SJSA1 (cell line): Measurements from ENCODE around the gene UROC1. TPM values are rescaled to one million over a fixed set of nuclear protein-coding genes. Genes with fewer than 3 reads are reported as not detected.

ENCODE experiments used
- DNase-seq, 2 experiments: peaks; one replicate each; pipeline ENCODE4 v3.0.0-alpha.2; 2015 to 2020; ENCODE audit warnings: low spot score in 2 of 2, low read depth in 1 of 2
- H3K27ac ChIP-seq: fragments of 250-450 bp; sonication (Bioruptor Pico); 2 replicates; pipeline ENCODE4 v1.5.1; 2020; ENCODE audit warnings: mild to moderate bottlenecking, moderate library complexity
- H3K27me3 ChIP-seq: fragments of 250-450 bp; sonication (Bioruptor Pico); replicated peaks from 2 replicates; pipeline ENCODE4 v1.5.1; 2020; ENCODE audit warnings: mild to moderate bottlenecking, moderate library complexity
- H3K36me3 ChIP-seq: fragments of 250-450 bp; sonication (Bioruptor Pico); 2 replicates; pipeline ENCODE4 v1.5.1; 2020; ENCODE audit warnings: mild to moderate bottlenecking
- H3K4me1 ChIP-seq: fragments of 250-450 bp; sonication (Bioruptor Pico); replicated peaks from 2 replicates; pipeline ENCODE4 v1.6.1; 2021; ENCODE audit warnings: mild to moderate bottlenecking
- H3K4me3 ChIP-seq: fragments of 250-450 bp; sonication (Bioruptor Pico); 2 replicates; pipeline ENCODE4 v1.5.1; 2020; ENCODE audit warnings: mild to moderate bottlenecking
- H3K9me3 ChIP-seq: fragments of 250-450 bp; sonication (Bioruptor Pico); replicated peaks from 2 replicates; pipeline ENCODE4 v1.5.1; 2020; ENCODE audit warnings: mild to moderate bottlenecking
- total RNA-seq: library from RNA; depleted of rRNA; stranded (reverse); fragments of >200 nt; shearing (Covaris generic); gene quantifications from 2 replicates; pipeline ENCODE4 v1.2.3, GENCODE V29; 2014

UROC1 gene
- total RNA-seq, 1 experiment from 2014 or later: not detected

DNA sequence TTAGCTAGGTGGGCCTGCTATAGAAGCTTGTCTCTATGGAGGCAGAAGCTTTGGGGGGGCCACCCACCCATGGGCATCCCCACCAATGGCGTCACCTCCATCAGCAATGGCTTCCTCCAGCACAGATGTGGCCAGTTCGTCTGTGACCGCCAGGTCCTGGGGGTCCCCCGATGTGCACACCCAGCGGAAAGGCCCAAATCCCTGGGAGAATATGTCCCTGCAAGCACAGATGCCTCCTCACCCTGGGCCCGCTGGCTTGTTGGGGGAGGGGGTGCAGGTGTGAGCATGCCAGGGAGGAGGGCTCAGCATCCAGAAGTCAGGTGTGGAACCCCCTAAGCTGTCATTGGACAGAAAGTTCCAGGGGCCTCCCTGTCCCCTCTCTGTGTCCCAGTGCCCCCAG is 19.6 kb downstream of the UROC1 start:
- no peaks in the 10 kb centered on the region for H3K27me3 ChIP-seq
- DNase-seq: no peak

DNA sequence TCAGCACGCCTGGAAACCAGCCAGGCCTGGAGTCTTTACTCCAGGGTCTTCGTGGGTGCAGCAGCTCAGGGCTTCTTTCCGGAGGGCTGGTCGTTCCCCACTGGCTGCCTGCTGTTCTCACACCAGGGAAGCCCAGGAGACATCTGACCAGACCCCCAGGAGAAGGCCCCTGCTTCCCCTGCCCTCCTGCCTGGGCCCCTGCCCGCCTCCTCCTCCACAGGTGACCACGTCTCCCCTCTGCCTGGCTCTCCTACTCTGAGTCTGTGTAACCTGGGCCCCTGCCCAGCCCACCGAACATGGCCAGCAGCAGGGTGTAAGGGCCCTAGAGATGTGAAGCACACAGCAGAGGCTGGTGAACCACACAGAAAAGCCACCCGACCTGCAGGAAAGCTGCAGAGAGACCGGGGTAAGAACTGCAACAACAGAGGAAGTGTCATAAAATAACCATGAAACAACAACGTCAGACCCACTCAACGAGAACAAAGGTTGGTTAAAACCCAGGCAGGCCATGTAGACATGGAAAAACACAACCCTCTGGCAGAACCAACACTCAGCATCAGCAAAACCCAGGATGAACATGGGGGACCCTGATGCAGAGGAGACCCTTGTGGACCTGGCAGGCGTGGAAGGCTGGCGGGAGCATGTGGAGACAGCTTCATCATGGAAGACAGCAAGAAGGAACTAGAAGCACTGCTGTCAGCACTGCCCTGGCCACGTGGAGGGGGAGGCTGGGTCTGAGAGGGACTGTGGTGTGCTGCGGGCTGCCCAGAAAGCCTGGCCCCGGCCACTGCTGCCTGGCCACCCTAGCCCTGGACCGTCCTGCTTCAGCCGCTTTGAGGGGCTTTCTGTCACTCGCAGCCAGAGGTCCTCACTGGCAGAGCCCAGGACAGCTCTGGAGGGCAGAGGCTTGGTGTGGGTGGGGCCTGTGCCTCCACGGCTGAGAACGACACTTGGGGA is 20.4 kb downstream of the UROC1 start:
- Histone ChIP-seq H3K36me3 (no peaks in the 10 kb centered on the region), H3K4me3 (no peak overlapping the region), H3K4me1 (no peaks in the 10 kb centered on the region)

More for the DNA sequence above, 19.6 kb downstream of the UROC1 start:
- Histone ChIP-seq H3K36me3 (no peaks in the 10 kb centered on the region), H3K4me3 (no peak overlapping the region), H3K27ac (no peak overlapping the region), H3K9me3 (no peaks in the 10 kb centered on the region), H3K4me1 (no peaks in the 10 kb centered on the region)

DNA sequence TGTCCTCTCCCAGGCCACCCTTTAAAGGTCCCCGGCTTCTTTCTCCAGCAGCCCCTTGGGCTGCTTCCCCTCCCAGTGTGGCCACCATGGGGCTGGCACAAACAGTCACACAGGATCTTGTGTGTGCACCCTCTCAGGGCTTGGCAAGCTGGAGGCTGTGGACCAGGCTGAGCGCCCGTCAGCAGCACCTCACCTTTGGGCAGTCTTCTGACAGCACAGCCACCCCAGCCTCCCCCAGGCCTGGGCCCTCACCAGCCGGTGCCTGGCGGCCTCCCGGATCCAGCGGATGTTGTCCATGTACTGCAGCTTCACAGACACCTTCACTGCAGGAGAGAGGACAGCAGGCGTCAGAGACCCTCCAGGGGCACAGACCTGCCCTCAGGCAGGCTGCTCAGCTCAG is 21.8 kb downstream of the UROC1 start:
- H3K27me3 ChIP-seq: no peaks in the 10 kb centered on the region
- DNase-seq: no peak
- H3K4me3 ChIP-seq: no peak overlapping the region
- no peaks in the 10 kb centered on the region for H3K9me3 ChIP-seq
- no peak overlapping the region for H3K27ac ChIP-seq
- no peaks in the 10 kb centered on the region for H3K4me1 ChIP-seq
- no peaks in the 10 kb centered on the region for H3K36me3 ChIP-seq

More for the DNA sequence above, 20.4 kb downstream of the UROC1 start:
- H3K27me3 ChIP-seq: no peaks in the 10 kb centered on the region
- H3K9me3 ChIP-seq: no peaks in the 10 kb centered on the region
- H3K27ac ChIP-seq: no peak overlapping the region
- no peak for DNase-seq

DNA sequence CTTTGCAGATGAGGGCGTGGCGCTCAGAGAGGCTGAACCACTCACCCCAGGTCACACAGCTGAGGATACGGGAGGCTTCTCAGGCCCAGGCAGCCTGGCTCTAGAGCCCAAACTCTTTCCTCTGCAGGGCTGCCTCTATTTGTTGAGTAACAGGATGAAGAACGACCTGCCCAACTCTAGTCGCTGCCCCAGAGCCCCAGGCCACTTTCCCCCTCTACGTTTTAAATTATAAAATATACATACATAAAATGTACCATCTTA is 22.7 kb downstream of the UROC1 start:
- no peak for DNase-seq
- Histone ChIP-seq H3K4me3 (no peak overlapping the region), H3K9me3 (no peaks in the 10 kb centered on the region), H3K36me3 (no peaks in the 10 kb centered on the region), H3K4me1 (no peaks in the 10 kb centered on the region), H3K27me3 (no peaks in the 10 kb centered on the region), H3K27ac (no peak overlapping the region)

DNA sequence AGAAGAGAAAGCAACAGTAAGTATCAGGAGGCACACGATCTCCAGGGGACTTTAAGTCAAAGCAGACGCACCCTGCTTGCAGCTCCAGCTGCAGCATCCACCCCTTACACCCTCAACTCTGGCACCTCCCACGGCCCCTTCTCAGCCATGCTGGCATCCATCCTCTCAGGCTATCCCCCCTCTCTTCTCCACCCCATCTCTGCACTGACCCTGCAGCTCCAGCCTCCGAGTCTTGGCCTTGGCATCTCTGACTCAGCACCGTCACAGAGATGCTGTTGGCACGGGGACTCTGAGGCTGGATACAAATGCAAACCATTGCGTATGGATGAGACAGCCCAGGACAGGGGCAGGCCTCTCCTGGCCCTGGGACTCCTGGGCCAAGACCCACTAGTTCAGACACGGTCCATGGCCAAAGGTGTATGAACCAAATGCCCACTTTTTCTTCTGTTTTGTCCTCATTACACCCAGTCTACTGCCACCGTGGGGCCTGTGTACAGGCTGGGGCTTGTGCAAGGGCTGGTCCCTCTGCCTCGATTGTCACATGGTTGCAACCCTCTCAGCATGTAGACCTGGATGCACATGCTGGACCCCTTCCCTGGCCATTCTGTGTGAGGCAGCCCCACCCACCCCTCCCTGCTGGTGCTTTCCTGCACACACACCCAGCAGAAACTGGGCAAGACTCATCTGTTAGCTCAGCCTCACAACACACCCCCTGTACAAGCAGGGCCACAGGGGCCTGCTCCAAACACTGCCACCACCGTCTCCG is 23.2 kb downstream of the UROC1 start:
- no peaks in the 10 kb centered on the region for H3K9me3 ChIP-seq
- no peaks in the 10 kb centered on the region for H3K36me3 ChIP-seq
- H3K27me3 ChIP-seq: no peaks in the 10 kb centered on the region
- no peak overlapping the region for H3K27ac ChIP-seq
- H3K4me3 ChIP-seq: no peak overlapping the region
- H3K4me1 ChIP-seq: no peaks in the 10 kb centered on the region
- no peak for DNase-seq

DNA sequence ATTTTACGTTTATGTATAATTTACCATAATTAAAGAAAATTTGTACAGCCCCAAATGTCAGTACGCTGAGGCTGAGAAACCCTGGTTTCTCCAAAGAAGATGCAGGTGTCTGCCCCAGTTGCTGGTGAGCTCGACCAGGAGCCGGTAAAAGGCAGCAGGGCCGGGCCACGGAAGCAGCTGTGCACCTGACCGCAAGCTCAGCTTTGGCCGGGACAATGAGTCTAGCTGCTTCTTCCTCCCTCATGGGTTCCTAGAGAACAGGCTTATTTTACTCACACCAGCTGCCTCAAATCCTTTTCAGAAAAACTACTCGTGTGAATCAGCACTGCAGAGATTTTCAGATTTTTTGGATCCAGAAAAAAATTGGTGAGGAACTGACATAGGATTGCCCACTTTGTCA is 23.8 kb downstream of the UROC1 start:
- no peak for DNase-seq
- no peak overlapping the region for H3K4me3 ChIP-seq
- H3K9me3 ChIP-seq: no peaks in the 10 kb centered on the region
- no peak overlapping the region for H3K27ac ChIP-seq
- no peaks in the 10 kb centered on the region for H3K4me1 ChIP-seq
- H3K27me3 ChIP-seq: no peaks in the 10 kb centered on the region
- no peaks in the 10 kb centered on the region for H3K36me3 ChIP-seq

DNA sequence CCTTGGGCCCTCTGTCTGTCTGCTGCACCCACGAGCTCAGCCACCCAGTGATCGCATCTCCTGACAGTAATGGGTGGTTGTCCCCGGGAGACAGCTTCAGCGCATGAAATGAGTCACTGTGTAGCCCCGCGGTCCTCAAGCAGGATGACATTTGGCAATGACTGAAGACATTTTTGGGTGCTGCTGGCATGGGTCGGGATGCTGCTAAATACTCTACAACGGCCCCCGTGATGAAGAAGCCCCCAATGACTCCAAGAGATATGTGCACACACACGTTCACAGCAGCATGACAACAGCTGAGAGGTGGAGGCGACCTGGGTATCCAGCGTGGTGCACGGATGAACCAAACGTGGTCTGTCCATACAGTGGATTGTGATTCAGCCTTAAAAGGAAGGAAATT is 24.5 kb downstream of the UROC1 start:
- Histone ChIP-seq H3K36me3 (no peaks in the 10 kb centered on the region), H3K9me3 (no peaks in the 10 kb centered on the region), H3K4me1 (no peaks in the 10 kb centered on the region), H3K27me3 (no peaks in the 10 kb centered on the region), H3K4me3 (no peak overlapping the region), H3K27ac (no peak overlapping the region)
- DNase-seq: no peak

DNA sequence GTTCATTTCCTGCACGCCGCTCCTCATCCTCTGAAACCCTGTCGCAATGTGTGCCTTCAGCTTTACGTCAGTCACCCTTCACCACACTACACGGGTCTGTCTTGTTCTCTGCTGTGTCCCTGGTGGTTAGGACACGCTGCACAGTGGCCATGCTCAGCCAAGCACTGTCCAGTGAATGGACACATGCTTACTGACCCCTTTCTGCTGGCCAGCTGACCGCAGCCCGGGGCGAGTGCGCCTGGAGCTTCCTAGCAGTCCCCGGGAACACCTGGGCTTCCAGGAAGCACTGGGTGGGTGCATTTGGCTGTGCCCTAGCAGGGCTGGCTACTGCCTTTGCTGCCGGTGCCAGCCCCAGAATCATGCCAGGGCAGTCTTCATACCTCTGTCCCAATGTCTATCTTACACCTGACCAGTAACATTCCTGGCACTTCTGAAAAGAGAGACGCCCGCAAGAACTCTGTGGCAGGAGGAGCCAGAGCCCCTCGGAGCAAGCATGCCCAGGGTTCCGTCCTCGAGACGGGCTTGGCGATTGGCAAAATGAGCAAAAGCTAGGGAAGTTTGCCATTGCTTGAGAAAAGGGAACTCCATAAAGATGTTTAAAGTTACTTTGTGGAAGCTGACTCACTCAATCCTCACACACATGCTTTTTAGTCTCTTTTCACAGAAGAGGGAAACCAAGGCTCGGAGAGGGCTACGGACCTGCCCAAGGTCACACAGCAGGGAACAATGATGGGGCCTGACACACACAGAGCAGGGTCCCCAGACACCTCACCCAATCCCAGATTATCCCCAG is 26.2 kb downstream of the UROC1 start:
- no peaks in the 10 kb centered on the region for H3K4me1 ChIP-seq
- no peaks in the 10 kb centered on the region for H3K9me3 ChIP-seq
- no peaks in the 10 kb centered on the region for H3K27me3 ChIP-seq
- DNase-seq: no peak
- H3K36me3 ChIP-seq: no peaks in the 10 kb centered on the region
- no peak overlapping the region for H3K4me3 ChIP-seq
- no peak overlapping the region for H3K27ac ChIP-seq

DNA sequence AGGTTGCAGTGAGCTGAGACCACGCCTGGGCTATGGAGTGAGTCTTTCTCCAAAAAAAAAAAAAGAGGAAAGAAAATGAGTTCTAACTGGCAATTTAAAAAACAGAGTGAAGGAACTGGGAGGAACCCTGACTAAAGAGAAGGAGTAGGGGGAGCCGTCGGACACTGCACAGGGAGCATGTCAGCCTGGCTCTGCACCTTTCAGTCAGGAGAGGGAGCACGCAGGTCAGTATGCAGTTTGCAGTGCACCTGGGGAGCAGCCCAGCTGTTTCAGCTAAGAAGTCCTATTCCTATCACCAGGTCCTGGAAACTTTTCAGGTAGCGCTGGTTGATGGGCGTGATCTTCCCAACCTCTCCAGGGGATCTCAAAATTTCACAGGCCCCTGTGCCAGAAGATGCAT is 27.0 kb downstream of the UROC1 start:
- Histone ChIP-seq H3K9me3 (no peaks in the 10 kb centered on the region), H3K27ac (no peak overlapping the region), H3K36me3 (no peaks in the 10 kb centered on the region), H3K4me1 (no peaks in the 10 kb centered on the region), H3K4me3 (no peak overlapping the region), H3K27me3 (no peaks in the 10 kb centered on the region)
- no peak for DNase-seq

DNA sequence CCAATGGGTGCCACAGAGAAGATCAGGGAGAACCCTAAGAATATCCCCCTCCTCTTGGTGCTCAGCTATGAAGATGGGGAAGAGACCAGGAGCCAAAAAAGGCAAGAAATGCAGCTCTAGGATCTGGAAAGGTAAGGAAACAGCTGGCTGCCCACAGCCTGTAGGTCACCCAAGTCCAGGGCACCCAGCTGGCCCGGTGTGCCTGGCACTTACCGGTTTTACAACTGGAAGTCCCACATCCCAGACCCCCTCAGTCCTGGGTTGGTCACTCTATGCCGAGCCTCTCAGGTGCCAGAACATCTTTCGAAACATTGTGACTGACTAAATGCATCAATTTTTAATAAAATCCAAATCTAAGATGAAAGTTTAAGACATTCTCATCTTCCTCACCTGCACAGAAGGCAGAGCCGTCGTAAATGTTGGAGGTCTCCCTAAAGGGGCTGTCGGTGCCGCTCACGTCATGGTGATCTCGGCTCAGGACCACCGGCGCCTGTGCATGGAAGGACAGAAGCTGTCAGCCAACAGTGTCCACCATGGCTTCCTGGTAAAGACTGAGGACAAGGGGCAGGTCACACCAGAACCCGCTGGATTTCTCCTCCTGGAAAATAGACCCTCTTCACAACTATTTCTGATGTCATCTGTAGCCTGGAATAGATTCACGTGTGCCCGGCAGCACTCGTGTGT is 28.5 kb downstream of the UROC1 start:
- no peaks in the 10 kb centered on the region for H3K27me3 ChIP-seq
- H3K9me3 ChIP-seq: no peaks in the 10 kb centered on the region
- DNase-seq: no peak
- no peaks in the 10 kb centered on the region for H3K4me1 ChIP-seq
- no peaks in the 10 kb centered on the region for H3K36me3 ChIP-seq
- H3K27ac ChIP-seq: no peak overlapping the region
- H3K4me3 ChIP-seq: no peak overlapping the region

DNA sequence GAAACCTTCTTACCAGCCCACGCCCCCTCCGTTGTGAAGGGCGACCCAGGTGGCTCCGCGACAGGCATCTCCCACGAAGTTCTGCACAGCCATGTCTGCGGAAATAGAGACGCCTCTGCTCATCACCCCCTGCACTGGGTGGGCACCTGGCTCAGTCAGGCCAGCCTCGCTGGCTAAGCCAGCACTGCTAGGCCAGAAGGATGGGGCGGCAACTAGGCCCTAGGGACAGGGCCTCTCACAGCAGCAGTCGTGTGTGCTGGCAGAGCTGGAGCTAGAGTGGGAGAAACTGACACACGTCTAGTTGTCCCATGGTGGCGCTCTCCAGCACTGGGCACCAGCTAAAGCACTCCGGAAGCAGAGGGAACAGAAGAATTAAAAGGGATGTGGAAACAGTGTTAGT is 29.4 kb downstream of the UROC1 start:
- Histone ChIP-seq H3K27me3 (no peaks in the 10 kb centered on the region), H3K9me3 (no peaks in the 10 kb centered on the region), H3K4me3 (no peak overlapping the region), H3K36me3 (no peaks in the 10 kb centered on the region), H3K4me1 (no peaks in the 10 kb centered on the region), H3K27ac (no peak overlapping the region)
- DNase-seq: no peak

DNA sequence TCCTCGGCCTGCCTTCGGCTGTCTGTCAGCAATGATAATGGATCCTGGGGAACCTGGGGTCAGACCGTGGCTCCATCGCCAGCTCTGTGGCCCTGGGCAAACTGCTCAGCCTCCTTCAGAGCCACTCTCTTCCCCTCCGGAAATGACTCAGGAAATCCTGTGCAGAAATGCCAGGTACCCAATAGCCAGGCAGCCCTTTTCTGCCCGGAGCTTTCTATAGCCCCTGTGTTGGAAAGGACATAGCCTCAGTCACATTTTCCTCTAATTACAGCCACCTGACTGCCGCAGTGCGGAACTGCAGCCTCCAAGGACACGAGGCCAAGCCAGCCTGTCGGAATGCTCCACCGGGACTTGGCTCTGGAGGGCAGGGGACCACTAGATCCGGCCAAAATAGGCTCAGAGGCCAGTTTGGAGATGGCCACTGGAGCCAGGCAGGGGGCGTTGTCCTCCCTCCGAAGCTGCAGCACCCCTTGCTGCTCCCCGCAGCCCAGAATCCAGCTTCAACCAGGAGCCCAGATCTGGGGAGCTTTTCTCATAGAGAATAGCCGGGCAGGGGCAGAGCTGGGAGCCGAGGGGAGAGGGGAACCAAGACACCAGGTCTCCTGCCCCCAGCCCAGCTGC is 30.3 kb downstream of the UROC1 start:
- no peaks in the 10 kb centered on the region for H3K27me3 ChIP-seq
- H3K36me3 ChIP-seq: no peaks in the 10 kb centered on the region
- no peak for DNase-seq
- H3K27ac ChIP-seq: no peak overlapping the region
- no peaks in the 10 kb centered on the region for H3K9me3 ChIP-seq
- H3K4me1 ChIP-seq: no peaks in the 10 kb centered on the region
- H3K4me3 ChIP-seq: no peak overlapping the region

DNA sequence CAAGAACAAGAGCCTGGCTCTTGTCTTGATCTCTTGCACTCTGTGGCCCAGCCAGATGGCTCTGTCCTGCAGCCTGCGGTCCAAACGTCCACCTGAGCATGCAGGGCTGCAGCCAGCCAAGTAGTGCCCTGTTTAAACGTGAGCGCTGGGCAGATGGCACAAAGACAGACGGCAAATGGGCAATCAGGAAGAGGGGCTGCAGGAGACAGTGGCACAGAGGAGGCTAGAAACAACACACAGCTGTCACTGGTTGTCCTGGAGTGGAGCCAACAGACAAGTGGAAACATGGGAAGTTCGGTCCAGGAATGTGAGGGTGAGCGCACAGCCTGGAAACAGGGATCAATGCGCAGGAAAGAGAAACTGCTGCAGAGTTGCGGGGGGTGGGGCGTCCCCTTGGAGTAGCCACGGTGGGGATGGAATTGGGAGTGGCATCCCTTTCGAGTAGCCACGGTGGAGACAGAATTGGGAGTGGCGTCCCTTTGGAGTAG is 31.2 kb downstream of the UROC1 start:
- no peak overlapping the region for H3K27ac ChIP-seq

More for the DNA sequence above, 31.2 kb downstream of the UROC1 start:
- no peaks in the 10 kb centered on the region for H3K9me3 ChIP-seq
- no peaks in the 10 kb centered on the region for H3K27me3 ChIP-seq
- H3K4me3 ChIP-seq: no peak overlapping the region
- no peaks in the 10 kb centered on the region for H3K36me3 ChIP-seq
- no peak for DNase-seq
- H3K4me1 ChIP-seq: no peaks in the 10 kb centered on the region
